CD4-positive, alpha-beta T cell treated with Interferon gamma for 1 hour (primary cell): ENCODE results near the gene CA10.

Source experiments
- DNase-seq: peaks from one replicate; pipeline ENCODE4 v3.0.0-alpha.2; 2020

The CA10 gene

GRCh38 chr17:51710634-51710979 lies 447.9 kb downstream of the CA10 start:
- DNase-seq = no peak

- DNase-seq = no peak
These were observed 448.6 kb downstream of the CA10 start for GRCh38 chr17:51709694-51710633.

DNA sequence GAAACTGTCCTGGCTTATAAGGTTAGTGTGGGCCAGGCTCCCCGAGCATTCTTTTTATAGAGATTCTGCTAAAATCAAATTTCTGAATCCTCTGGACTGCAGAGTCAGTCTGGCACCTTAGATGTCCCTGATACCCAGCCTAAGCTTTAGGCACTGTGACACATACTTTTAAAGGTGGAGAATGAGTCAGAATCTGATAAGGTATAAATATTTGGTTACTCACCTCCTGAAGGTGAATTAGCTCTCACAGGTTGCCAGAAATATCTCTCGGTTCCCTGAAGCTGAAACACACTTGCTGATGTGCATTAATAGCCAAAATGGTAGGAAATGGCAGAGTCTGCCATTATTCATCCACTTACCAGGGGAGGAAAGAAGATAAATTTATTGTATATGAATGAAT lies 451.3 kb downstream of the CA10 start:
- DNase-seq = no peak

DNA sequence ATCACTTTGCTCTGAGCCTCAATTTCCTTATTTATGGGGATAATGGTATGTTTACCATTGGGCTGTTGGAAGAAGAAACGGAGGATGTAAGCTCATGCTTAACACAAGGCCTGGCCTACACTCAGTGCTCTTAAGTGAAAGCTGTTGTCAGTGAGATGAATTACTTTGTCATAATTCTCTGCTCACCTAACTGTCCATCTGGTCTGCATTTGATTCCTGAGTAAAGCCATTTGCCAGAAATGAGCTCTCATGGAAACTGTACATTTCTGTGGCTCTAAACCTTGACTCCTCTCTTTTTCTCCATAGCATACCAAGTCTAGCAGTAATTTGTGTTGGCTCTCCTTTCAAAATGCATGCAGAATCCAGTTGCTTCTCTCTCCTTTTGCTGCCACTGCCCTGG lies 452.4 kb downstream of the CA10 start:
- no peak for DNase-seq

DNA sequence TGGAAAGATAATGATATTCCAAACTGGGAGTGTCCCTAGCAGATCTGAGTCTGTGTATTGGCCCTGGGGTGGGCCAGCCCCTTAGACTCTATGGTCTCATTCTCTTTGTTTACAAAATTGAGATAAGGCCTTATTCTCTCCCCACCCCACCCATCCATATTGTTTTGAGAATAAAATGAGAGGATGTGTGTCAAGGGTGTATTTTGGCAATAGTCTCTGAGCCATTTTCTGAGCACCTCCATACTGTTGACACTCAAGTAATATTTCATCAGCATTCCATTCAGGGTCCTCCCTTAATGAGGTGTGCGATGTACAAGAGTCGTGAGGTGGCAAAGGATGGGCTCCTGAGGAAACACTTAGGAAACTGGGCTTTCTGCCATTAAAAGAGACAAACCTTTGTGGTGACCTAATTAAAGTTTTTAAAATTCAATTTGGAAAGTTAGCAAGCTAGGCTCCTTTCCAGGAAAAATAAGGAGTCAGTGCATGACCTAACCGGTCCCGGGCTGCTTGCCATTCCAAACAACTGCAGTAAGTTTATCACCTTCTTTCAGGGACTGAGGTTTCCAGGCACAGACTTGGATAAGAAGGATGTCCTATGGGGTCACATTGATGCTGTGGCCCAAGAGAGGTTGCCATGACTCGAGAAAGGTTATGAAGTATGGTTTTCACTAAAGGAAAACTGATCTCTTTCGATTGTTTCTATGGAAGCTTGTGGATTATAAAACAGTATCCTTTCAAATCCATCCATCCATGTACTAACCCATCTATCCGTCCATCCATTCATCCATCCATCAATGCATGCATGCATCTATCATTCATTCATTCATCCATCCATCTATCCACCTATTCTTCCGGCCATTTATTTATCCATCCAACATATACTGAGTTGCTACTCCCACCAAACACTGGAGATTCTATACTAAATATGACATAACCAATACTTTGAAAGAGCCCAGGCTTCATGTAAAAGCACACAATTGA lies 454.9 kb downstream of the CA10 start:
- no peak for DNase-seq

DNA sequence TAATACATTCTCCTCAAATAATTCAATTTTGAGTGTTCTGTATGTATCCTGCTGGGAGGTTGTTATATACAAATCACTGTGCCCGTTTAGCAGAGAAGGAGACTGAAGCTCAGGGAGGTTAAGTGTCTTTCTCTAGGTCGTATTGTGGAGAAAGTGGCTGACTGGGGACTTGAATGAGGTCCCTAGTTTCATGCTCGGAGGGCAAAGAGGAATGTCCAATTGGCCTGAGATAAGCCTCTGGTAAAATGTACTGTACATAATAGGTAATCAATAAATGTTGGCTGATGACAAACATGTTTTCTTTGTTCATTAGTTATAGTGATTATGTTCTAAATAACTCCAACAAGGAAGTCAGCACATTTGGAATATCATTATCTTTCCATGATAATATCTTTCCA lies 455.6 kb downstream of the CA10 start:
- no peak for DNase-seq

DNA sequence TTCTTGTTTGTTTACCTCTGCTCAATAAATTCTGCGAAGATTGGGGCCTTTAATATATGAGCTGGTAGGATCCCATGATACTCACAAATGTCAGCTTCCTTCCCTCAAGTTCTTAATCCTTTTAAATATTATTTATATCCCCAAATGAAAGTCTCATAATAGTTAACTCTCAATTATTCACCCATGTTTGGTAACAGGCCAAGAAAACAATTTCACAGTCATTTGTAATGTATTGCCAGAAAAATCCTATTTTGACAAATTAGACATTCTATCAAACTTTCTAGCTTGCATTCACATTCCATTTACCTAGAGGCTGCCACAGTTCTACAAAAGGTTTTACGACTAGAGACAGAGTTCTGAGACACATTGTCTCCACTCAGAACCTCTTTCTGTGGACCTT lies 457.0 kb downstream of the CA10 start:
- no peak for DNase-seq

DNA sequence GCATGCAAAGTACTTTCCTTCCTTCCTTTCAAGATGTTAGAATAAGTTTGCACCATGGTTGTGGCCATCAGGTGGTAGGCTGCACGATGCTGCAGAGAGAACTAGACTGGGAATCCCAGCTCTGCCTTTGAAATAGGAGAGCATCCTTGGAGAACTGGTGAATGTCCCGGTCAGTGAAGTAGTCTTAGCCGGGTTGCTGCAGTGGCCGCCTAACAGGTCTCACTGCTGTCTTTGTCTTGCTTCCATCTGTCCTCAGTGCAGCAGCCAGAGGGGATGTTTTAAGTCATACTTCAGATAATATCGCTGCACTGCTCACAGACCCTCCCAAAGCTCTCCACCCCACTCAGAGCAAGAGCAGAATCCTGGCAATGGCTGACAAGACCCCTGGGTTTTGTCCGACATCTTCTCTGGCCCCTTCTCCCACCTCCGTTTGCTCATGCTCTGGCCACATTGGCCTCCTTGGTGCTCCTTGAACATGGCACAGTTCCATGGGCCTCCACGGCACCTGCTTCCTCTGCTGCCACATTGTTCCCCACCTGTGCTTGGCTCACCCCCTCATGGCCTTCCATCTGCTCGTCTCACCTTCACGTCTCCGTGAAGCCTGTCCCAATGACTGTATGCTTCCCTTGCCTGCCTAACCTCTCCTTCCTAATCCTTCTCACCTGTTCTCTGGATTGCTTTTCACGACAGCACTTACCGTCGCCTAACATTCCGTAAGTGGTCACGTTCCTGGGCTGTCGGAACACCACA lies 458.3 kb downstream of the CA10 start:
- DNase-seq = no peak

DNA sequence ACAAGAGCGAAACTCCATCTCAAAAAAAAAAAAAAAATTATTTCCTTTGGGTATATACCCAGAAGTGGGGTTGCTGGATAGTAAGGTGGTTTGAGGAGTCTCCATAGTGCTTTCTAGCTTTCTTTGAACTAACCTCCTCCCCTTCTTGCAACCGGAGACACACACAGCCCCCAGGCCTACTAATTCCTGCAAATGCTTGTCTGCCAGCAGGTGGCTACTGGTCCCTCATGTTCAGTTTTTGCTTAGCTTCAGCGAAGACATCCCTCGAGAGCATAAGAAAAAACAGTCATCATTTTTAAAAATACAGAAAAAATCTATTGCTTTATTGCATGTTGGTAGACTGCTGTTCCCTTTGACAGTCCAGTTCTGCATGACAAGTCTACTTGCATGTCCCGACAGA lies 459.2 kb downstream of the CA10 start:
- DNase-seq = no peak

DNA sequence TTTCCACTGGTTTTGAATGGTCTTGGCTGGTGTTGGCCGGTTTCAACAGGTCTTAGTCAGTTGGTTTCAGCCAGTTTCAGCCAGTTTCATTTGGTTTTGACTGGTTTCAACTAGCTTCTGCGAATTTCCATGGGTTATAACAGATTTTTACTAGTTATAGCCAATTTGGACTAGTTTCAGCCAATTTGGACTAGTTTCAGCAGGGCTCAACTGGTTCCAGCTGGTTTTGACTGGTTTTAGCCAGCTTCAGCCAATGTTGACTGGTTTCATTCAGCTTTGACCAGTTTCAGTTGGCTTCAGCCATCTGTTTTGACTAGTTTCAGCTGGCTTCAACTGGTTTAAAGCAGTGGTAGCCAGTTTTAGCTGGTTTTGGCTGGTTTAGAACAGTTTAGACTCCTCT lies 465.6 kb downstream of the CA10 start:
- DNase-seq = no peak

GRCh38 chr17:51687887-51688286 lies 470.6 kb downstream of the CA10 start:
- no peak for DNase-seq

- no peak for DNase-seq
These were observed 473.1 kb downstream of the CA10 start for GRCh38 chr17:51685287-51685909.

DNA sequence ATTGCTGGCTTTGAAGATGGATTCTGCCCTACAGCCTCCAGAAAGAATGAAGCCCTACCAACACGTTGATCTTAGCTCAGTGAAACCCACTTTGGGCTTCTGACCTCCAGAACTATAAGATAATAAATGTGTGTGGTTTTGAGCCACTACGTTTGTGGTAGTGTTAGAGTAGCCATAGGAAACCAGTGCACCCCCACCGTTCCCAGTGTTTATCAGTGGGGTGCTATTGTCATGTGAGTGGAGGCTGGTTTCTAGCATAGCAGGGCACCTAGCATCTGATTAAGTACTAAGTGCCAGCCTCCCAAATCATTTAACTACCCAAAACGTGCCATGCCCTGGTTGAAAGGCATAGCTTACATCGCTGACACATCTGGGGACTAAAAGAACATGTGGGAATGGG lies 474.3 kb downstream of the CA10 start:
- no peak for DNase-seq

- DNase-seq = no peak
These were observed 475.2 kb downstream of the CA10 start for GRCh38 chr17:51683291-51683690.

DNA sequence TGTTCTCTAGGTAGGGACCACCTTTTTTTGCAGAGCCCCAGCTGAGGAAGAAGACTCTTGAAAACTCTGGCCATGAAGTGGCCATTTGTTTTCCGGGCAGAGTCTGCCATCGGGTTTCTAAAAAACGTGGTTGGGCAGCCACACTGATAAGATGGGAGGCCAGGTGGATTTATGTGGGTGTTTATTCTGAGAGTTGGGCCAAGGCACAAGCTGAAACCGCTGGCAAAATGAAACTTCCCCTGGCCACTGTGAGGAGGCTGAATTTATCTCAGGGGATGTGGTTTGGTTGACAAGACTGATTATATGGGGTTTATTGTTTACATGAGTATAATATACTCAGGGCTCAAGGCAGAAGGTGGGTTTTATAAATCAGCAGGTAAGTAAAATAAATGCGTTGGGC lies 476.4 kb downstream of the CA10 start:
- no peak for DNase-seq

GRCh38 chr17:51677875-51678274 lies 480.6 kb downstream of the CA10 start:
- DNase-seq = no peak

DNA sequence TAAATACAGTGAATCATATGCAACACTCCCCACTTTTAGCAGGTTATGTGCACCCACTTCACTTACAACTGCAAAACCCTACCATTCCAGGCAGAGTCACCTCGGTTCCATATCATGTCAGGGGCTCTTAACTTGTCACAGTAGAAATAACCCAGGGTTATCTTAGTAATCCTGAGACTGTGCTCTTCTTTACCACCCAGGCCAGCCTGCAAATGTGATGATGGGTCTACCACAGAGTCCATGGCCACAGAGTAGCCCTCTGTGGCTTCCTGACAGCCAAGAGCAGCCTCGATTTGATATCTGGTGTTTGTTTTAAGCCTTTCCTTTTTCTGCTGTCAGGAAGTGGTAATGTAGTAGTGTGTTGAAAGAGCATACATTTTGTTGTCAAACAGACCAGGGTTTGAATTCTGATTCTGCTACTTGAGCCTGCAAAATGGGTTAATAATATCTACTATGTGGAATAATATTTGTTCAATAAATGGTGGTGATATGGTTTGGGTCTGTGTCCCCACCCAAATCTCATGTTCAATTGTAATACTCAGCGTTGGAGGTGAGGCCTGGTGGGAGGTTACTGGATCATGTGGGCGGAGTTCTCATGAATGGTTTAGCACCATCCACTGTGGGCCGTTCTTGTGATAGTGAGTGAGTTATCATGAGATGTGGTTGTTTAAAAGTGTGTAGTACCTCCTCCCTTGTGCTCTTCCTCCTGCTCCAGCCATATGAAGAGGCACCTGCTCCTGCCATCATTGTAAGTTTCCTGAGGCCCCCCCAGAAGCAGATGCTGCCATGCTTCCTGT lies 481.6 kb downstream of the CA10 start:
- DNase-seq = no peak

- no peak for DNase-seq
These were observed 483.8 kb downstream of the CA10 start for GRCh38 chr17:51674579-51675255.

- no peak for DNase-seq
These were observed 485.4 kb downstream of the CA10 start for GRCh38 chr17:51673070-51673469.

- no peak for DNase-seq
These were observed 486.4 kb downstream of the CA10 start for GRCh38 chr17:51672065-51672464.

GRCh38 chr17:51670899-51671298 lies 487.6 kb downstream of the CA10 start:
- DNase-seq = no peak
